Activated naive CD4-positive, alpha-beta T cell treated with anti-CD3 and anti-CD28 coated beads, Interleukin-2, amount 10 ng/mL, durations not matched to agents 7 days and 5 days (primary cell): Measurements from ENCODE around the gene UBE2G2.

Experiments used
- CTCF ChIA-PET: fragments of 350-600 bp; sonication (Branson Sonifier 250); formaldehyde crosslinking; loops from one replicate; lab custom pipeline; 2021; ENCODE audit warnings: antibody characterized with exemption; lab: Charles Lee
- DNase-seq: peaks from one replicate; pipeline ENCODE4 v3.0.0-alpha.2; 2020
- H3K27ac Mint-ChIP-seq: one replicate; pipeline ENCODE4 v1.8.0; 2021; ENCODE audit warnings: mild to moderate bottlenecking, moderate library complexity, mixed read lengths
- H3K27me3 Mint-ChIP-seq: one replicate; pipeline ENCODE4 v1.8.0; 2021; ENCODE audit warnings: mild to moderate bottlenecking, mixed read lengths
- H3K36me3 Mint-ChIP-seq: one replicate; pipeline ENCODE4 v1.8.0; 2021; ENCODE audit warnings: mixed read lengths
- H3K4me1 Mint-ChIP-seq: one replicate; pipeline ENCODE4 v1.8.0; 2021; ENCODE audit warnings: mixed read lengths
- H3K4me3 Mint-ChIP-seq: one replicate; pipeline ENCODE4 v1.8.0; 2021; ENCODE audit warnings: mild to moderate bottlenecking, moderate library complexity, mixed read lengths
- H3K9me3 Mint-ChIP-seq: one replicate; pipeline ENCODE4 v1.8.0; 2021; ENCODE audit warnings: mixed read lengths

Gene UBE2G2

DNA sequence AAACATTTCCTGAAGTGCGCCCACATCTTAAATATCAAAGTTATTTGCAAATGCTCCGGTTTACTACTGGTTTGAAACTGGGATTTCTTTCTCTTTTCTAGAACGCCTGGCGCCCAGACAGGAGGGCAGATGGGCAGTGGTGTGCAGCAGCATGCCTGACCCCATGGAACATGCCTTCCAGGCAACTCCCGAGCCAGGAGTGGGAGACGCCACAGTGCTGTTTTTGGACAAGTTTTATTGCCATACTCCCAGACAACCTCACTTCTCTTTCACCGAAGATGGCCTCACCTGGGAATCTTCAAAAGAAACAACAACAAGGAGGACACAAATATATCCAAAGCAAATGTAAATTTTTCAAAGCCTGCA is 21.5 kb downstream of the UBE2G2 start:
- Mint-ChIP-seq H3K4me3 (no peak overlapping the region), H3K9me3 (no peaks in the 10 kb centered on the region), H3K4me1 (peaks cover 10% of the 10 kb centered on the region), H3K27ac (no peak overlapping the region), H3K27me3 (no peaks in the 10 kb centered on the region), H3K36me3 (peaks cover 11% of the 10 kb centered on the region)
- CTCF ChIA-PET: no interaction called here
- DNase-seq: no peak

DNA sequence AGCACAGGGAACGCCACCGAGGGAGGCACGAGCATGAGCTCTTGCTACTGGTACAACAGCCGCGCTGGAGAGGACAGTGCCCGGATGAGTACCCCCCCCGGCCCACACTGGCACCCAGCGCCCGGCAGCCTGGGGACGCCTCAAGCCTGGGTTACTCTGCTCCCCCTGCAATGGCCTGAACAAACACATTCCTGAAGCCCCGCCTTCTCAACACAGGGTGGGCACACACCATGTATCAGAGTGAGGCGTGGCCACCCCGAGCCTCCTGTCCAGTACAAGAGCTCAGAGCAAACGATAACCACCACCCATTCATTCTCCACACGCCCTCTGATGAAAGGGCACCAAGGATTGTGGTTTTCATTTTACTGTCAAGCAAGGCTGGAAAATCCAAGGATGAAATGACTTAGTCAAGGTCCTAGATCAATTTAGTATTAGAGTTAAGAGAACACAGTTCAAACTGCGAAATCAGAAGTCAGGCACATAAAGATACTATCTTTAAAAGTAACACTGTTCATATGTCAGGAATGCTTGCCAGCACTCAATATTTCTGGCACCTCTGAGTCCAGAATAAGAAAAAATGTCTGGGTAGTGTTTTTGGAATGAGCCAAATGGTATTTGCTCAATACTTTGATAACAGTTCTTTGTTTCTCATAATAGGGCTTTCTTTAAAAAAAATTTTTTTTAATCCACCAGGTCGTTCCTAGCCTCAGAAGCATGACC is 22.0 kb downstream of the UBE2G2 start:
- no peak overlapping the region for H3K4me3 Mint-ChIP-seq
- no peaks in the 10 kb centered on the region for H3K27me3 Mint-ChIP-seq
- DNase-seq: no peak
- CTCF ChIA-PET: interaction anchor here (1.2 kb wide), 1 partner anchor 14 kb away, joined by 3 read pairs; no protein-coding TSS in a partner anchor
- H3K4me1 Mint-ChIP-seq: peaks cover 10% of the 10 kb centered on the region
- H3K27ac Mint-ChIP-seq: no peak overlapping the region
- no peaks in the 10 kb centered on the region for H3K9me3 Mint-ChIP-seq
- H3K36me3 Mint-ChIP-seq: peaks cover 16% of the 10 kb centered on the region

DNA sequence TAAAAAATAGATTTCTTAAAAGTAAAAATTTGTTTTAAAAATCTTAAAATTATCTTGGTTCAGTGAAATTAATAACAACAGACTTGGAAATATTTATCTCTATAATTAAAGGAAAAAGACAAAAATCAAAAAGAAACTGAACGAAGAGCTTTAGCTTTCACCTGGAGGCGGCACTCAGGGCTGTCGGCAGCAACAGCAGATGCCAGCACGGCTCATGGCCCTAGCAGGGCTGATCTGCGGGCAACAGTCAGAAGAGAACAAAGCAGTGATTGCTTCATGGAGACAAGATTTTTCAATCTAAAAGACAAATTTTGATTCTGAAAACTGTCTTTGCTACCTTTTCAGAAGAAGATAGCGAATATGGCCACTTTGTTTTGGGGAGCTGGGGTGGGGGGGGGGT is 22.6 kb downstream of the UBE2G2 start:
- no peak for DNase-seq
- CTCF ChIA-PET: interaction anchor here (1.2 kb wide), 1 partner anchor 14 kb away, joined by 3 read pairs; no protein-coding TSS in a partner anchor
- no peak overlapping the region for H3K27ac Mint-ChIP-seq
- peaks cover 10% of the 10 kb centered on the region for H3K4me1 Mint-ChIP-seq
- H3K9me3 Mint-ChIP-seq: no peaks in the 10 kb centered on the region
- no peak overlapping the region for H3K4me3 Mint-ChIP-seq
- H3K36me3 Mint-ChIP-seq: peaks cover 18% of the 10 kb centered on the region
- H3K27me3 Mint-ChIP-seq: no peaks in the 10 kb centered on the region

DNA sequence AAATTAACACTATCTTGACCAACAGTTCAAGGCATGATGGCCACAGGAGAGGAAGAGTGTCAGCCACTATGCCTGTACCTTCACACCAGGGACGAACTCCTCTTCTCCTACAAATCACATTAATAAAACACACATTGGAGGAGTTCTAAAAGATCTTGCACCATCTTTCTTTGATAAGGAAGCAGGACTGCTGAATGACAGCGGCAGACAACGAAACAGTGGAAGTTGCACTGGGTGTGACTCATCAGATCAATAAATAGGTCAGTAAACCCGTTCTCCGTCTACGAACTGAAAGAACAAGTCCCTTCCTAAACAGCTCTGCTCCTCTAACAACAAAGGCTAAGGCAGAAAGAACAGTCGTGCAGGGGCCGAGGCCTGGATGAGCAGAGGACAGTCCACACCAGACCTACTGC is 23.1 kb downstream of the UBE2G2 start:
- Mint-ChIP-seq H3K4me1 (peaks cover 10% of the 10 kb centered on the region), H3K4me3 (no peak overlapping the region), H3K9me3 (no peaks in the 10 kb centered on the region), H3K27me3 (no peaks in the 10 kb centered on the region), H3K27ac (no peak overlapping the region), H3K36me3 (peaks cover 18% of the 10 kb centered on the region)
- CTCF ChIA-PET: interaction anchor here (1.2 kb wide), 1 partner anchor 15 kb away, joined by 3 read pairs; no protein-coding TSS in a partner anchor
- DNase-seq: no peak

DNA sequence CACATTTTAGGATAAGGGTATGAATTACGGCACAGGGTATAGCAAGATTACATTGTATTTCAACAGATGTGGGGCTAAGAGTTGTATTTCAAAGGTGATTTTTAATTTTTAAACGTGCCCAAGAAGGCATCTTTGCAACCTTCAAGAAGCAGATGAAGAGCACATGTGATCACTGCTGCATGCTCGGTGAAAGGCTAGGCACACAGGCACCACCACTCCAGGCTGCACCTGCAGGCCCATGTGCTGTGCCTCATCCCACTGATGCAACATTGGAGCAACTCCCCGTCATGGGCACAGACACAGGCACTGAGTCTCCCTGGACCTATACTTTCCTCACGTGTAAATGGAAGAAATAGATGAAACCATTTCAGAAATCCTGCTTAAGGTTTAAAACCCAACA is 23.5 kb downstream of the UBE2G2 start:
- H3K27me3 Mint-ChIP-seq: no peaks in the 10 kb centered on the region
- no peak overlapping the region for H3K27ac Mint-ChIP-seq
- peaks cover 10% of the 10 kb centered on the region for H3K4me1 Mint-ChIP-seq
- DNase-seq: no peak
- no peak overlapping the region for H3K4me3 Mint-ChIP-seq
- peaks cover 16% of the 10 kb centered on the region for H3K36me3 Mint-ChIP-seq
- H3K9me3 Mint-ChIP-seq: no peaks in the 10 kb centered on the region
- CTCF ChIA-PET: no interaction called here

DNA sequence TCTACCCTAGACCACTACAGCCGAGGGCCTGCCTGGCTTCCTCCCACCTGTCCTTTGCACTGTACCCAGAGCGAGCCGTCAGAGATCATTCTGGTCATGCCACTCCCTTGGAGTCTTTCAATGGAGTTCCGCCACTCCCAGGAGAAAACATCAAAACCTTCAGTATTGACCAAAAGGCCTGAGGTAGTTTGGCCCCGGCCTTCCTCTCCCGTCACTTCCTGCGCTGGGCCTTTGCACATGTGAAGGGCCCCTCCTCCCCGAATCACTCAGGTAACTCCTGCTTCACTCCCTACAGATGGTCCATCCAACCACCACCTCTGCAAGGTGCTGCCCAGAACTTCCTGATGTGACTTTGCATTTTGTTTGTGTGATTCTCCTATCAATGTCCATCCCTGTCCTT is 26.6 kb downstream of the UBE2G2 start:
- Mint-ChIP-seq H3K27me3 (no peaks in the 10 kb centered on the region), H3K27ac (no peak overlapping the region), H3K36me3 (peaks cover 31% of the 10 kb centered on the region), H3K9me3 (no peaks in the 10 kb centered on the region), H3K4me1 (peaks cover 4% of the 10 kb centered on the region), H3K4me3 (no peak overlapping the region)
- no peak for DNase-seq
- CTCF ChIA-PET: interaction anchor here (1.1 to 1.4 kb wide), 2 partner anchors 14 to 26 kb away, joined by 3 to 5 read pairs; no protein-coding TSS in a partner anchor

DNA sequence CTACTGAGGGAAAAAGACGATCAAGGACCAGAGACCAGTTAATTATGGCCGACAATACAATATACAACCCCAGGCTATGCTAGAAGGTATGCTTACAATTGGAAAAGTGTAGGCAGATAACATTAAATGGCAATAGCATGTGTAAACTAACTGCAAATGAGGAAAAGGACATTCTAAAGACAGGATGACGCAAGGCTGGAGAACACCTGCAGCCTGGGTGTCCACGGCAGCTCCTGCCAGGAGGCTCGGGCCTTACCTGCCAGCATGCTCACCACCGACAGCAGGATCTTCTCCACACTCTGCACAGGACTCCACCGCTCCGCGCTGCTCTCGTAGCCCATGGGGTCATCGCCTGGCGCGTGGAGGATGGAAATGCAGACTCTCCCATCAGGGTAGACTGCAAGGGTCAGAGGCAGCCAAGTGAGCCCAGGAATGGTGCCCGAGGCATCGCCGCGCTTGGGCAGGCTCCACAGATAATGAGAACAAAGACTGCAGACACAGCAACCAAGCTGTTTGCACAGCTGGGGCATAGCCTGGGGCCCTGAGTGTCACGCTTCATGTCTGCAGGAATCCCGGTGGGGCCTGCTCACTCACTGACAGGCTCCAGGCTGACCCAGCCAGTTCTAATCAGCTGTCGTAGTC is 28.2 kb downstream of the UBE2G2 start:
- Mint-ChIP-seq H3K27me3 (no peaks in the 10 kb centered on the region), H3K27ac (no peak overlapping the region), H3K36me3 (peaks cover 38% of the 10 kb centered on the region), H3K4me3 (no peak overlapping the region), H3K9me3 (no peaks in the 10 kb centered on the region), H3K4me1 (no peaks in the 10 kb centered on the region)
- CTCF ChIA-PET: no interaction called here
- DNase-seq: no peak

DNA sequence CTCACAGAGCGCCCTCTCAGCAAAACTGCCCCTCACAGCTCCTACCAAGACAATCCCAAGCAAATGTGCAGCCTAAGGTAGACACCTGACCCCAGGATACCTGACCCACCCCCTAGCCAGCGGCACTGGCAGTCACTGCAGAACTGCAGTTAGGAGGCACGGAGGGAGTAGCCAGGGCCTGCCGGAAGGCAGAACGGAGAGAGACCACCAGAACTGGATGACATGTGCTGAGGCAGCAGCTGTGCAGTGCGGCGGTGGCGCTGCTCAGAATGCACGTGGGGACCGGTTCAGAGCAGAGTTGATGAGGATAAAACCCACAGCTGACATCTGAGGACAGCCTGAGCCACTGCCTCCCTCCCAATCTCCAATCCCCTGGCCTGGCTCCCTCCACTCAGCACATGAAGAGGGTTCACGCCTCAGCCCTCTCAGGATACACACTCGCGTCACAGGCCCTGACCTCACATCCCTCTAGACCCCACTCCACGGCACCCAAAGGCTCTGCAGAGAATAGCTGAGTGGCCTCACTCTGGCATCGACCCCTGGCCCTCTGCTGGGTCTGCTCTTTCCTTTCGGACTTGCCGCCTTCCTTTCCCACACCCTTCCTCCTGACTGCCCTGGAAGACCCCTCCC is 29.6 kb downstream of the UBE2G2 start:
- no peaks in the 10 kb centered on the region for H3K27me3 Mint-ChIP-seq
- no peak overlapping the region for H3K27ac Mint-ChIP-seq
- no peak overlapping the region for H3K4me3 Mint-ChIP-seq
- no peaks in the 10 kb centered on the region for H3K9me3 Mint-ChIP-seq
- CTCF ChIA-PET: interaction anchor here (0.7 kb wide), 1 partner anchor 359 kb away, joined by 3 read pairs; no protein-coding TSS in a partner anchor
- H3K4me1 Mint-ChIP-seq: peaks cover 3% of the 10 kb centered on the region
- DNase-seq: no peak
- H3K36me3 Mint-ChIP-seq: peaks cover 36% of the 10 kb centered on the region

DNA sequence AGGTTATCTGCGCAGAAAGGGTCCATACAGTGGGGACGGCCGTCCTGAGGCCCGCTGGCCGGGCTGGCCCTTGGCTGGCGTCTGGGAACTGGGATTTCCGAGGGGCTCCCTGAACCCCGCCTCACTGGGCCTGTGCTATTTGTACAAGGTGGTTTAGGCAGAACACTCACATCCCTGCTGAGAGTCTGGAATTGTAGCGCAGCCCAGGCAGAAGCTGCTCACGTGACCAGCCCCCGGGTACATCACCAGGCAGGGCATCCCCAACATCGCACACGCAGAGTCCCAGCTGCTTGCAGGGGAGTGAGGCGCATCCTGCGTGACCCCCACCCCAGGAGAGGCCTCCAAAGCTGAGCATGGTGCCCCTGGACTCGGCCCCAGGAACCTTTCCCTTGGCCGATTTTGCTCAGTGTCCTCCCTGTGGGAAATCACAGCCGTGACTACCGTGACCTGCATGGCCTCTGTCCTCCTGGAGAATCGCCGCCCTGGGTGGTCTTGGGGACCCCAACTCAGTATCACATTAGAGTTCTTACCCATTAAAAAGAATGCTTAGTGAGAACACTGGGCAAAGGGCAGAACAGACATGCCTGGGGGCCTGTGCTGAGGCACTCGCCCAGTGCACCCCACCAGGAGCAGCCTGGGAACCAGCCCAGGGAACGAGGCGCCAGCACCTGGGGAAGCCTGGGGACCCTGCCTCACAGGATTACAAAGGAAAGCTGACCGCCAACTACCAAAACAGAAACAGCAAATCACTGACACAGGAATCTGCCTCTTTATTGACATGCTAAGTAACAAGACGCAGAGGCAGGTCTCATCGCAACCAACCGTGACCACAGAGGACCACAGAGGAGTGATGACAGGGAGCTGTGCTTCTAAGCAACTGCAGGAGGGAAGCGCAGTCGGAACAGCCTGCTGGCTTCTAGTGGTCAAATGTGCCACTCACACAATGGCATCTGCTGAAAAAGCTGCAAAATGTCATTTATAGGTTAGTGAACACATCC is 33.5 kb downstream of the UBE2G2 start:
- peaks cover 24% of the 10 kb centered on the region for H3K4me1 Mint-ChIP-seq
- no peak overlapping the region for H3K27ac Mint-ChIP-seq
- CTCF ChIA-PET: no interaction called here
- no peak overlapping the region for H3K4me3 Mint-ChIP-seq
- H3K9me3 Mint-ChIP-seq: no peaks in the 10 kb centered on the region
- peaks cover 25% of the 10 kb centered on the region for H3K36me3 Mint-ChIP-seq
- H3K27me3 Mint-ChIP-seq: peaks cover 4% of the 10 kb centered on the region
- DNase-seq: no peak

DNA sequence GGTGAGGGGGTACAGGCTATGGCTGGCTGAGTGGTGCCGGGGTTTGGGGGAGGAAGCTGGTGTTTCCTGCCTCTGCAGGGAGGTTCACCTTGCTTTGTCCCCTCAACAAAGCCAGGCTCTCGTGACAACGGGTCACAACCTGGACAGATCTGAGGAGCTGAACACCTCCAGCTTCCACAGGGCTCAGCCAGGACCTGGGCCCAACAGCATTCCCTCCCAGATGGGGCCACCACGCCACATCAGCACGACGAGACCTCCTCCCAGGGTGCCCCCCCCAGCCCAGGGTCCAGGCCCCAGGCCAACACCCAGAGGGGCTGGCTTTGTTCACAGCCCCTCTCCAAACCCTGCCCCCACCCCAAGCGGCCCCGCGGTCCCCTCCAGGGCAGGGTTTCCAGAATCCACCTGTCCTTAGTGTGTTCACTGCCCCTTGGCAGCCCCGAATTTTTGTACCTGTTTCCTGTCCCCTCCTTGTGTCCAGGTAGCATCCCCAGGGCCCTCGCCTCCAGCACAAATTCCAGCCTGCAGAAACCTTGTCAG is 34.7 kb downstream of the UBE2G2 start:
- Mint-ChIP-seq H3K4me1 (peaks cover 24% of the 10 kb centered on the region), H3K9me3 (no peaks in the 10 kb centered on the region), H3K27me3 (peaks cover 4% of the 10 kb centered on the region), H3K36me3 (peaks cover 20% of the 10 kb centered on the region), H3K27ac (peak overlapping the region; percentile 74), H3K4me3 (no peak overlapping the region)
- CTCF ChIA-PET: no interaction called here
- no peak for DNase-seq

DNA sequence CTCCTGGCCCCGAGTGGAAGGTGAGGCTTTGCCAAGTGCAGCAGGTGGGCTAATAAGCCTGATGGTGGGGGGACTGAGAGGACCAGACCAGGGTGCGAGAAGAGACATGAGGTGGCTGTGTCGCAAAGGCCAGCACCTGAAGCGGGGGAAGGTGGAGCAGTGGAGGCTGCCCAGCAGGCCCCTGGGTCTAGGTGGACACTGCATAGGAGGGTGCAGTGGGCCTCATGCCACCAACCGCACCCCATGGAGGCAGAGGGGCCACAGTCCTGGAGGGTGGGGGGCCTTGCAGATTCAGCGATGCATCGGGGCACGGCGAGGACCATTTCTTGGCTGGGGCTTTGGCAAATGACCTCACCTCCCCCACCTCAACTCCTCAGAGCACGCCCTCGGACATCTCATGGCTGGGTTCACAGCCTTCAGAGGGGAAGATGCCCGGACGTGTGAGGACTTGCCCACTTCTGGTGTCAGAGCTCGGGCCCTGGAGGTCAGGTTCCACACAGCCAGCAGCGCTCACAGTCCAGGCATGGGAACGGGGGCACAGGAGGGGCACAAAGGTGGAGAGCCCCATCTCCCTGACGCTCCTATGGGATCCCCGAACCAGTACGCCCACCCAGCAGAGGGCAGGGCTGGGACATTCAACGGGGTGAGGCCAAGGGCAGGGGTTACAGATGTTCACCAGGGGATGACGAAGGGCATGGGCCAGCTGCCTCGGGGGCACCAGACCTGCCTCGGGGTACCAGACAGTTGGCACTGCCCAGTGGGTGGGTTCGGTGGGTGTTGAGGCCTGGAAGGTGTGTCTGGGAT is 35.4 kb downstream of the UBE2G2 start:
- Mint-ChIP-seq H3K27ac (peak overlapping the region; percentile 97), H3K4me1 (peaks cover 26% of the 10 kb centered on the region), H3K36me3 (peaks cover 17% of the 10 kb centered on the region), H3K9me3 (no peaks in the 10 kb centered on the region), H3K27me3 (peaks cover 4% of the 10 kb centered on the region), H3K4me3 (no peak overlapping the region)
- CTCF ChIA-PET: no interaction called here
- no peak for DNase-seq

DNA sequence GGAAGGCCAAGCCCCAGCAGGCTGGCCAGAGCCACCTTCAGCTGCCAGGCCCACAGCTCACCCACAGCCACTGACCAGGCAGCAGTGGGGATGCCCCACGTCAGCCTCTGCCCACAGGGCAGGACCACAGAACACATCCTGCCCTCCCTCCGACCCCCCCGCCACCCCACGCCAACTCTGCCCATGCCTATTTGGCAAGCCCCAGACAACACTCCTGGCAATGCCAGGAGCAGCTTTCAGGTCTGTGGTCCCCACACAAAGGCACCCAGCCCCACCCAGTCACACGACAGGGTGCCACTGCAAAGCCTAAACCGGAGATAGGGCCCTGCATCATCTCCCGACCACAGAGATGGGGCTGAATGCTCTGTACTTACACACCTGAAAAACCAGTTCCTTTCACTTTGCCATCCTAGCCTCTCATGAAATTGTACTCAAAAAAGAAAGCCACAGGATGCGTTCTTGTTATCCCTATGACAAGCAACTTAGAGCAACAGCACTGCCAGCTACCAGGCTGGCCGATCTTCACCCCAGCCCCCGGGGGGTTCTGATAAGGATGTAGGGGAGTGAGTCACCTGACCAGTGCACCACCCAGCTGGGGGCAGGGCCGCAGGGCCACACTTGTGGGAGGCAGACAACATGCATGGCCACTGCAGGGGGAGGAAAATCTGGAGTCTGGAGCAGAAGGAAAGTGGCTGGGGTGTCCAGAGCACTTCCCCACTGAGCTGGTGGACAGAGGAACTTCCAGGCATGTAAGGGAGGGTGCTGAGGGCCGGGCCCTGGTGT is 36.2 kb downstream of the UBE2G2 start:
- H3K36me3 Mint-ChIP-seq: peaks cover 12% of the 10 kb centered on the region
- peak overlapping the region; percentile 49 for H3K4me3 Mint-ChIP-seq
- H3K27me3 Mint-ChIP-seq: peaks cover 7% of the 10 kb centered on the region
- CTCF ChIA-PET: no interaction called here
- H3K4me1 Mint-ChIP-seq: peaks cover 26% of the 10 kb centered on the region
- DNase-seq: peak; percentile 71
- H3K9me3 Mint-ChIP-seq: no peaks in the 10 kb centered on the region
- peak overlapping the region; percentile 97 for H3K27ac Mint-ChIP-seq
